ENCODE data around the gene SETD1A.

DNA sequence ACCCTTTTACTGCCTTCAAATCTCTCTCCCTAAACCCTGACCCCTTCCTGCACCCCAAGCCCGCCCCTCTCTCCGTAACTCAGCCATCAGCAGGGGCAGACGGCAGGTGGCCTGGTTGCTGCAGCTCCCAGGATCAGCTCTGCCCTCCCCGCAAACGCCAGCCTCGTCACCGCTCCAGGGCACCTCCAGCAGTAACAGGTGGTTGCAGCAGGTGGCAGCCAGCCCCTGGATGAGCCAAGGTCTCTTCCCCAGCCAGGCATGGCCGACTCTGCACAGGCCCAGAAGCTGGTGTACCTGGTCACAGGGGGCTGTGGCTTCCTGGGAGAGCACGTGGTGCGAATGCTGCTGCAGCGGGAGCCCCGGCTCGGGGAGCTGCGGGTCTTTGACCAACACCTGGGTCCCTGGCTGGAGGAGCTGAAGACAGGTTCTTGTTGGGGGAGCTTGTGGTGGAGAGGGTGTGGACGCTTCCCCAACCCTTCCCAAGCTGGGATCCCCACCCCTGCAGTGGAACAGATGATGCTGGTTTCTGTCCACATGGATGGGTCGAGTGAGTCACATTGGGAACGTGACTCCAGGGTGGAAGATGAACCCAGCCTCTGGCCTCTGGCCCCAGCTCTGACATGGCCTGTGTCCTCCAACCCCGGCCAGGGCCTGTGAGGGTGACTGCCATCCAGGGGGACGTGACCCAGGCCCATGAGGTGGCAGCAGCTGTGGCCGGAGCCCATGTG, 28.0 kb downstream of the SETD1A start:
- TF ChIP-seq CTCF (IDR thresholded peaks at IDR 0.05) (no peak), POLR2A (IDR thresholded peaks at IDR 0.05) (no peak), EP300 (IDR thresholded peaks at IDR 0.05) (no peak), POLR2AphosphoS5 (IDR thresholded peaks at IDR 0.05) (peak in 1 of 4 donors; percentile 25)

All from sigmoid colon (tissue), 4 donors.